ENCODE results near the gene CPS1. TPM values are rescaled to one million over a fixed set of nuclear protein-coding genes. Genes with fewer than 3 reads are reported as not detected.

The CPS1 gene
- total RNA-seq, 1 donor from 2014 or later = 31.5 TPM

- no peak for DNase-seq (ENCODE audit: low spot score)
- H3K36me3 Mint-ChIP-seq (ENCODE audit: low read depth, unreplicated experiment) = no peaks in the 10 kb centered on the region
Measured at GRCh38 chr2:210654091-210654490, 97.7 kb downstream of the CPS1 start.

GRCh38 chr2:210655229-210655975 is 99.0 kb downstream of the CPS1 start:
- Mint-ChIP-seq H3K27ac (ENCODE audit: unreplicated experiment) (no peak overlapping the region), H3K4me1 (ENCODE audit: unreplicated experiment) (no peaks in the 10 kb centered on the region), H3K9me3 (ENCODE audit: unreplicated experiment) (no peaks in the 10 kb centered on the region), H3K27me3 (ENCODE audit: unreplicated experiment) (no peaks in the 10 kb centered on the region), H3K4me3 (ENCODE audit: unreplicated experiment) (no peak overlapping the region), H3K36me3 (ENCODE audit: low read depth, unreplicated experiment) (no peaks in the 10 kb centered on the region)
- DNase-seq (ENCODE audit: low spot score) = no peak
- no peak for TF ChIP-seq CTCF (IDR thresholded peaks at IDR 0.05; ENCODE audit: unreplicated experiment)

More at GRCh38 chr2:210654091-210654490, 97.7 kb downstream of the CPS1 start:
- no peaks in the 10 kb centered on the region for H3K27me3 Mint-ChIP-seq (ENCODE audit: unreplicated experiment)
- no peaks in the 10 kb centered on the region for H3K9me3 Mint-ChIP-seq (ENCODE audit: unreplicated experiment)
- H3K4me1 Mint-ChIP-seq (ENCODE audit: unreplicated experiment) = no peaks in the 10 kb centered on the region
- H3K4me3 Mint-ChIP-seq (ENCODE audit: unreplicated experiment) = no peak overlapping the region
- H3K27ac Mint-ChIP-seq (ENCODE audit: unreplicated experiment) = no peak overlapping the region
- no peak for TF ChIP-seq CTCF (IDR thresholded peaks at IDR 0.05; ENCODE audit: unreplicated experiment)

GRCh38 chr2:210657874-210658273 is 101.5 kb downstream of the CPS1 start:
- no peak overlapping the region for H3K27ac Mint-ChIP-seq (ENCODE audit: unreplicated experiment)
- no peaks in the 10 kb centered on the region for H3K36me3 Mint-ChIP-seq (ENCODE audit: low read depth, unreplicated experiment)
- no peak for TF ChIP-seq CTCF (IDR thresholded peaks at IDR 0.05; ENCODE audit: unreplicated experiment)
- DNase-seq (ENCODE audit: low spot score) = no peak
- no peak overlapping the region for H3K4me3 Mint-ChIP-seq (ENCODE audit: unreplicated experiment)
- no peaks in the 10 kb centered on the region for H3K4me1 Mint-ChIP-seq (ENCODE audit: unreplicated experiment)
- H3K9me3 Mint-ChIP-seq (ENCODE audit: unreplicated experiment) = no peaks in the 10 kb centered on the region
- H3K27me3 Mint-ChIP-seq (ENCODE audit: unreplicated experiment) = no peaks in the 10 kb centered on the region

GRCh38 chr2:210660751-210661150 is 104.4 kb downstream of the CPS1 start:
- Mint-ChIP-seq H3K27me3 (ENCODE audit: unreplicated experiment) (no peaks in the 10 kb centered on the region), H3K36me3 (ENCODE audit: low read depth, unreplicated experiment) (no peaks in the 10 kb centered on the region), H3K4me3 (ENCODE audit: unreplicated experiment) (no peak overlapping the region), H3K9me3 (ENCODE audit: unreplicated experiment) (no peaks in the 10 kb centered on the region), H3K27ac (ENCODE audit: unreplicated experiment) (no peak overlapping the region), H3K4me1 (ENCODE audit: unreplicated experiment) (no peaks in the 10 kb centered on the region)
- no peak for TF ChIP-seq CTCF (IDR thresholded peaks at IDR 0.05; ENCODE audit: unreplicated experiment)
- DNase-seq (ENCODE audit: low spot score) = no peak

- H3K36me3 Mint-ChIP-seq (ENCODE audit: low read depth, unreplicated experiment) = no peaks in the 10 kb centered on the region
- no peak overlapping the region for H3K4me3 Mint-ChIP-seq (ENCODE audit: unreplicated experiment)
- DNase-seq (ENCODE audit: low spot score) = no peak
- no peak overlapping the region for H3K27ac Mint-ChIP-seq (ENCODE audit: unreplicated experiment)
- no peaks in the 10 kb centered on the region for H3K9me3 Mint-ChIP-seq (ENCODE audit: unreplicated experiment)
- no peak for TF ChIP-seq CTCF (IDR thresholded peaks at IDR 0.05; ENCODE audit: unreplicated experiment)
- H3K4me1 Mint-ChIP-seq (ENCODE audit: unreplicated experiment) = no peaks in the 10 kb centered on the region
- H3K27me3 Mint-ChIP-seq (ENCODE audit: unreplicated experiment) = no peaks in the 10 kb centered on the region
Measured at GRCh38 chr2:210662560-210662959, 106.2 kb downstream of the CPS1 start.
